ENCODE measurements around the gene PTGER1. TPM values are rescaled to one million over a fixed set of nuclear protein-coding genes. Genes with fewer than 3 reads are reported as not detected.

The PTGER1 gene
- total and polyA plus RNA-seq, 9 of the 15 experiments (the other 6 are each of a cell fraction or from before 2014, with no cell fraction given) = 0.06 to 0.36 (median 0.31) TPM; not detected in 5

- peaks cover 34% of the 10 kb centered on the region for H3K36me3 ChIP-seq (ENCODE audit: control insufficient read depth, insufficient read depth, low read length)
- POLR2A ChIA-PET = interaction anchor here (1.2 to 6.3 kb wide), 4 partner anchors 10 to 53 kb away, joined by 3 to 70 read pairs (median 4); partner anchors contain the start of gene NDUFB7
- no peak for TF ChIP-seq TAF7 (tag; IDR thresholded peaks at IDR 0.05)
- TF ChIP-seq ZNF274 (IDR thresholded peaks at IDR 0.05; ENCODE audit: borderline replicate concordance, low read depth, low read length) = no peak
- peak in 1 of 2 experiments; percentile 84; a peak in 2 of 4 replicates for TF ChIP-seq MLLT1 (IDR thresholded peaks at IDR 0.05)
- TF ChIP-seq ZNF696 (CRISPR knock-in tag; conservative IDR thresholded peaks at IDR 0.05) = no peak
- no peak for TF ChIP-seq STAT6 (CRISPR knock-in tag; IDR thresholded peaks at IDR 0.05)
- TF ChIP-seq CTBP1 (IDR thresholded peaks at IDR 0.05; ENCODE audit: borderline replicate concordance) = 0 out of 2 replicates have a peak, but pooled peaks have one; percentile 14
- no peak for TF ChIP-seq POU5F1 (IDR thresholded peaks at IDR 0.05; ENCODE audit: borderline replicate concordance, low read depth, low read length, partially characterized antibody)
- peak in 1 of 3 experiments; percentile 35; a peak in 1 of 6 replicates for TF ChIP-seq ZBTB11 (CRISPR knock-in tag; IDR thresholded peaks at IDR 0.05)
- 0 out of 2 replicates have a peak, but pooled peaks have one; percentile 2 for TF ChIP-seq GTF2E2 (tag; IDR thresholded peaks at IDR 0.05)
- 0 out of 4 replicates have a peak, but pooled peaks of 1 of the 2 experiments have one; percentile 23 for TF ChIP-seq CSDE1 (IDR thresholded peaks at IDR 0.05)
Measured at GRCh38 chr19:14519245-14519859, 44.2 kb upstream of the PTGER1 start.

More at GRCh38 chr19:14519245-14519859, 44.2 kb upstream of the PTGER1 start:
- Histone ChIP-seq H3K27me3 (ENCODE audit: control insufficient read depth in 2 of 2, insufficient read depth in 2 of 2, low read length in 2 of 2) (no peaks in the 10 kb centered on the region), H3K4me2 (ENCODE audit: insufficient read depth, low read length) (no peak overlapping the region; the same call in 1 of the 2 replicates), H3K4me3 (peak overlapping the region; percentile 35), H3K4me1 (replicated peaks in 1 of 2; ENCODE audit: control insufficient read depth in 2 of 2, insufficient read depth in 2 of 2, low read length in 2 of 2) (peaks cover 43 to 46% of the 10 kb centered on the region in 2 experiments), H4K20me1 (replicated peaks; ENCODE audit: control insufficient read depth, insufficient read depth, low read length) (peaks cover 26% of the 10 kb centered on the region), H3K9ac (ENCODE audit: insufficient read depth in 1 of 2, low read depth in 2 of 2, low read length in 2 of 2) (peak overlapping the region; percentile 65 to 89; a peak in 3 of 4 replicates), H3K27ac (ENCODE audit: extremely low read depth, low read depth, low read length) (peak overlapping the region; percentile 85), H2AFZ (ENCODE audit: low read depth, low read length) (peak overlapping the region; percentile 69), H3K9me1 (ENCODE audit: control insufficient read depth, insufficient read depth, low read length) (no peaks in the 10 kb centered on the region), H3K79me2 (ENCODE audit: control insufficient read depth, insufficient read depth, low read length) (peaks cover 42% of the 10 kb centered on the region), H3K9me3 (replicated peaks; ENCODE audit: control insufficient read depth, insufficient read depth, low read depth, low read length) (no peaks in the 10 kb centered on the region)
- BruUV-seq (replicated peaks) = no TSS peak
- intact Hi-C loops (cut with micrococcal nuclease) (loop anchor here (5.0 kb wide), 1 partner anchor 33 kb away; no protein-coding TSS in a partner anchor), in situ Hi-C loops (cut with MboI) (no loop called here)
- DNase-seq (ENCODE audit: extremely low read depth in 1 of 4, low spot score in 3 of 4) (no peak), FAIRE-seq (no peak), ATAC-seq (no peak)
- CTCF ChIA-PET (ENCODE audit: low intra/inter-chr PET ratio) = interaction anchor here (0.7 kb wide), 1 partner anchor 18 kb away, joined by 7 read pairs; no protein-coding TSS in a partner anchor
- WGBS (ENCODE audit: insufficient coverage, low coverage, missing lambda C conversion rate) = 75% methylated on average over 22 of the region's 22 CpGs
